Measurements from ENCODE around the gene MRPL55. TPM values are rescaled to one million over a fixed set of nuclear protein-coding genes. Genes with fewer than 3 reads are reported as not detected.

Gene MRPL55
- total and polyA plus RNA-seq, 4 donors: 44.4 to 137 (median 73.3) TPM

- peaks cover 0 to 7% (median 4%) of the 10 kb centered on the region in 4 donors for H3K9me3 ChIP-seq (ENCODE audit: control insufficient read depth in 4 of 4, insufficient read depth in 3 of 4, low read length in 3 of 4)
- H3K36me3 ChIP-seq (ENCODE audit: control insufficient read depth in 4 of 4, insufficient read depth in 4 of 4, low read length in 4 of 4): peaks cover 0 to 28% (median 15%) of the 10 kb centered on the region in 4 donors
- no peak overlapping the region for H3K4me3 ChIP-seq
- no peak overlapping the region for H3K9ac ChIP-seq (ENCODE audit: insufficient read depth in 1 of 2, low read length in 2 of 2)
- no peak for ATAC-seq (ENCODE audit: insufficient read depth, low FRiP score)
- peak overlapping the region in 1 of 2 donors; percentile 62 for H3K27ac ChIP-seq (ENCODE audit: low read depth in 1 of 2, low read length in 1 of 2)
- no peak for DNase-seq
- no peak for TF ChIP-seq CTCF (IDR thresholded peaks at IDR 0.05; ENCODE audit: control extremely low read depth, extremely low read depth)
- H3K4me1 ChIP-seq (ENCODE audit: control insufficient read depth in 5 of 5, insufficient read depth in 5 of 5, low read length in 5 of 5): peaks cover 20 to 71% (median 33%) of the 10 kb centered on the region in 5 donors
- 57 to 59% methylated on average over 12 of the region's 12 CpGs for WGBS, 2 donors
- no peaks in the 10 kb centered on the region for H3K27me3 ChIP-seq (ENCODE audit: control insufficient read depth in 3 of 3, insufficient read depth in 3 of 3, low read length in 2 of 3)
These were observed 19.3 kb downstream of the MRPL55 start for GRCh38 chr1:228089519-228090380.

GRCh38 chr1:228088586-228089498 lies 20.3 kb downstream of the MRPL55 start:
- ATAC-seq (ENCODE audit: insufficient read depth, low FRiP score) (no peak), DNase-seq (no peak)
- Histone ChIP-seq H3K4me3 (no peak overlapping the region), H3K9ac (ENCODE audit: insufficient read depth in 1 of 2, low read length in 2 of 2) (no peak overlapping the region), H3K27ac (ENCODE audit: low read depth in 1 of 2, low read length in 1 of 2) (peak overlapping the region in 1 of 2 donors; percentile 75), H3K36me3 (ENCODE audit: control insufficient read depth in 4 of 4, insufficient read depth in 4 of 4, low read length in 4 of 4) (peaks cover 0 to 19% (median 13%) of the 10 kb centered on the region in 4 donors), H3K27me3 (ENCODE audit: control insufficient read depth in 3 of 3, insufficient read depth in 3 of 3, low read length in 2 of 3) (no peaks in the 10 kb centered on the region), H3K9me3 (ENCODE audit: control insufficient read depth in 4 of 4, insufficient read depth in 3 of 4, low read length in 3 of 4) (peaks cover 0 to under 1% (median 0%) of the 10 kb centered on the region in 4 donors), H3K4me1 (ENCODE audit: control insufficient read depth in 5 of 5, insufficient read depth in 5 of 5, low read length in 5 of 5) (peaks cover 27 to 77% (median 42%) of the 10 kb centered on the region in 5 donors)
- TF ChIP-seq CTCF (IDR thresholded peaks at IDR 0.05; ENCODE audit: control extremely low read depth, extremely low read depth): no peak
- WGBS, 2 donors: 56 to 64% methylated on average over 21 of the region's 21 CpGs

GRCh38 chr1:228087771-228088251 lies 21.3 kb downstream of the MRPL55 start:
- Histone ChIP-seq H3K36me3 (ENCODE audit: control insufficient read depth in 4 of 4, insufficient read depth in 4 of 4, low read length in 4 of 4) (peaks cover 0 to 22% (median 12%) of the 10 kb centered on the region in 4 donors), H3K9me3 (ENCODE audit: control insufficient read depth in 4 of 4, insufficient read depth in 3 of 4, low read length in 3 of 4) (no peaks in the 10 kb centered on the region), H3K27me3 (ENCODE audit: control insufficient read depth in 3 of 3, insufficient read depth in 3 of 3, low read length in 2 of 3) (no peaks in the 10 kb centered on the region), H3K27ac (ENCODE audit: low read depth in 1 of 2, low read length in 1 of 2) (peak overlapping the region; percentile 62 to 89), H3K4me1 (ENCODE audit: control insufficient read depth in 5 of 5, insufficient read depth in 5 of 5, low read length in 5 of 5) (peaks cover 27 to 77% (median 45%) of the 10 kb centered on the region in 5 donors), H3K9ac (ENCODE audit: insufficient read depth in 1 of 2, low read length in 2 of 2) (no peak overlapping the region), H3K4me3 (no peak overlapping the region)
- no peak for TF ChIP-seq CTCF (IDR thresholded peaks at IDR 0.05; ENCODE audit: control extremely low read depth, extremely low read depth)
- no peak for DNase-seq
- ATAC-seq (ENCODE audit: insufficient read depth, low FRiP score): peak; percentile 5
- 23 to 34% methylated on average over 7 of the region's 7 CpGs for WGBS, 2 donors
